H1 (cell line): ENCODE measurements around the gene HS6ST2. TPM values are rescaled to one million over a fixed set of nuclear protein-coding genes. Genes with fewer than 3 reads are reported as not detected.

Experiments
- BCL11A ChIP-seq, 2 experiments: IDR thresholded peaks; one replicate each; pipeline ENCODE4 v1.6.1; 2011; ENCODE audit warnings: low read depth in 2 of 2, low read length in 2 of 2, mild to moderate bottlenecking in 2 of 2
- EGR1 ChIP-seq: IDR thresholded peaks from 2 replicates; pipeline ENCODE4 v1.6.1; 2011; ENCODE audit warnings: low read depth, low read length, borderline replicate concordance
- EP300 ChIP-seq, 2 experiments: IDR thresholded peaks; 1 replicate in 1 of 2; 2 replicates in 1 of 2; pipeline ENCODE4 v1.6.1; 2011 to 2012; ENCODE audit warnings: low read depth in 2 of 2, low read length in 2 of 2, mild to moderate bottlenecking in 2 of 2, borderline replicate concordance in 1 of 2, inconsistent platforms in 1 of 2, moderate library complexity in 1 of 2
- KDM1A ChIP-seq: fragments of 200-600, 300-600 bp; sonication (generic); IDR thresholded peaks from 2 replicates; pipeline ENCODE4 v1.7.1; 2016; ENCODE audit warnings: mild to moderate bottlenecking, low read length, borderline replicate concordance
- PHF8 ChIP-seq: fragments of 200-600 bp; sonication (generic); conservative IDR thresholded peaks from 2 replicates; pipeline ENCODE4 v1.7.1; 2012; ENCODE audit warnings: low read depth, mild to moderate bottlenecking, inconsistent platforms, low read length, moderate library complexity
- POU5F1 ChIP-seq: IDR thresholded peaks from 2 replicates; pipeline ENCODE4 v1.6.1; 2011; ENCODE audit warnings: low read depth, mild to moderate bottlenecking, low read length, moderate library complexity
- RAD21 ChIP-seq, 2 experiments: IDR thresholded peaks in 1 of 2; conservative IDR thresholded peaks in 1 of 2; 2 replicates each; pipeline ENCODE4 v1.6.1; 2011; ENCODE audit warnings: low read depth in 2 of 2, low read length in 2 of 2, improper control_type of control experiment in 1 of 2, inconsistent platforms in 1 of 2, mild to moderate bottlenecking in 1 of 2, moderate library complexity in 1 of 2
- RXRA ChIP-seq: IDR thresholded peaks from 2 replicates; pipeline ENCODE4 v1.6.1; 2011; ENCODE audit warnings: low read depth, mild to moderate bottlenecking, low read length, moderate library complexity; ENCODE audit not compliant: insufficient read depth
- SUZ12 ChIP-seq: fragments of 200-600 bp; sonication (generic); IDR thresholded peaks from 2 replicates; pipeline ENCODE4 v1.6.1; 2012; ENCODE audit warnings: mild to moderate bottlenecking, inconsistent platforms, low read length, moderate library complexity, mixed read lengths
- polyA plus RNA-seq, 7 experiments: library from polyadenylated mRNA; depleted of rRNA in 3 of 7; stranded (reverse) in 5 of 7; unstranded in 2 of 7; fragments of >200 nt in 5 of 7; fragments of 200-250 nt in 2 of 7; gene quantifications; 1 replicate in 5 of 7; 2 replicates in 1 of 7; 4 replicates in 1 of 7; pipeline versions ENCODE4 v1.2.1 to v1.2.3, GENCODE V29; 2011 to 2013; ENCODE audit warnings: missing spikeins in 2 of 7, mixed read lengths in 2 of 7
- total RNA-seq: library from RNA; stranded (reverse); fragmentation: NEBNext Ultra II Directional; extraction: Animal tissue kit (Norgen Biotek cat#: 25700); gene quantifications from 2 replicates; pipeline ENCODE4 v1.2.1, GENCODE V29; 2021
- TF ChIP-seq, protein P1 (sequence below): fragments of 300-600 bp; sonication (generic); IDR thresholded peaks from 2 replicates; pipeline ENCODE4 v1.7.1; 2012; ENCODE audit warnings: low read length, moderate library complexity, mild to moderate bottlenecking, inconsistent platforms; ENCODE audit not compliant: insufficient replicate concordance

Gene HS6ST2
- total and polyA plus RNA-seq, 2 of the 8 experiments (the other 6 are each of a cell fraction or from before 2014, with no cell fraction given), result 3.9 TPM

DNA sequence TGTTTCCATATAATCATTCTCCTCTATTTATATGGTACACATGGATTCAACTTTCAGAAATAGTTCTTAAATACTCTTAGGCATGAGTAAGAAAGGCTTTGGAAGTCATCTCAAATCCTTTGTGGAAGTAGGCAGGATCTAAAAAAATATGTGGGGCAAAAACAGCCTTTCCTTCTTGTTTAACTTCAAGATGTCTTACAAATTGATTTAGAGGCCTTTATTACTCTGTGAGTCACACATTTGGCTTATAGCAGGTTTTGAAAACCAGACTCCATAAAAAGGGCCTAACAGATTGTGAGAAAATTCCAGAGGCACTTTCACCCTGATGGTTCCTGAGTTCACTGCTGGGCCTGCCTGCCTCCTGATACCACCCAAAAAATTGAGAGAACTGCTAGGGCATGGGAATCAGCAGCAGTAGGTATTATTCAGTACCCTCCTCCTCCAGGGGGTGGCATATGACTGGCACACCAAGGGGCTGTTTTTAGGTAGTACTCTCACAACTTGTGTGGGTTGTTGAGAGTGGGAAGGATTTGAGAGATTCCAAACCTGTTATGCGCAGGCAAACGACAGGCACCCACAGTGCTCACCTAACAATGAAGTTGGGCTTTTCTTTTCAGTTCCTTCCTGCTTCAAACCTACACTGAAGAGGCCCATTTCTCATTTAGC is 306.9 kb downstream of the HS6ST2 start (continued):
- TF ChIP-seq, protein P1, sequence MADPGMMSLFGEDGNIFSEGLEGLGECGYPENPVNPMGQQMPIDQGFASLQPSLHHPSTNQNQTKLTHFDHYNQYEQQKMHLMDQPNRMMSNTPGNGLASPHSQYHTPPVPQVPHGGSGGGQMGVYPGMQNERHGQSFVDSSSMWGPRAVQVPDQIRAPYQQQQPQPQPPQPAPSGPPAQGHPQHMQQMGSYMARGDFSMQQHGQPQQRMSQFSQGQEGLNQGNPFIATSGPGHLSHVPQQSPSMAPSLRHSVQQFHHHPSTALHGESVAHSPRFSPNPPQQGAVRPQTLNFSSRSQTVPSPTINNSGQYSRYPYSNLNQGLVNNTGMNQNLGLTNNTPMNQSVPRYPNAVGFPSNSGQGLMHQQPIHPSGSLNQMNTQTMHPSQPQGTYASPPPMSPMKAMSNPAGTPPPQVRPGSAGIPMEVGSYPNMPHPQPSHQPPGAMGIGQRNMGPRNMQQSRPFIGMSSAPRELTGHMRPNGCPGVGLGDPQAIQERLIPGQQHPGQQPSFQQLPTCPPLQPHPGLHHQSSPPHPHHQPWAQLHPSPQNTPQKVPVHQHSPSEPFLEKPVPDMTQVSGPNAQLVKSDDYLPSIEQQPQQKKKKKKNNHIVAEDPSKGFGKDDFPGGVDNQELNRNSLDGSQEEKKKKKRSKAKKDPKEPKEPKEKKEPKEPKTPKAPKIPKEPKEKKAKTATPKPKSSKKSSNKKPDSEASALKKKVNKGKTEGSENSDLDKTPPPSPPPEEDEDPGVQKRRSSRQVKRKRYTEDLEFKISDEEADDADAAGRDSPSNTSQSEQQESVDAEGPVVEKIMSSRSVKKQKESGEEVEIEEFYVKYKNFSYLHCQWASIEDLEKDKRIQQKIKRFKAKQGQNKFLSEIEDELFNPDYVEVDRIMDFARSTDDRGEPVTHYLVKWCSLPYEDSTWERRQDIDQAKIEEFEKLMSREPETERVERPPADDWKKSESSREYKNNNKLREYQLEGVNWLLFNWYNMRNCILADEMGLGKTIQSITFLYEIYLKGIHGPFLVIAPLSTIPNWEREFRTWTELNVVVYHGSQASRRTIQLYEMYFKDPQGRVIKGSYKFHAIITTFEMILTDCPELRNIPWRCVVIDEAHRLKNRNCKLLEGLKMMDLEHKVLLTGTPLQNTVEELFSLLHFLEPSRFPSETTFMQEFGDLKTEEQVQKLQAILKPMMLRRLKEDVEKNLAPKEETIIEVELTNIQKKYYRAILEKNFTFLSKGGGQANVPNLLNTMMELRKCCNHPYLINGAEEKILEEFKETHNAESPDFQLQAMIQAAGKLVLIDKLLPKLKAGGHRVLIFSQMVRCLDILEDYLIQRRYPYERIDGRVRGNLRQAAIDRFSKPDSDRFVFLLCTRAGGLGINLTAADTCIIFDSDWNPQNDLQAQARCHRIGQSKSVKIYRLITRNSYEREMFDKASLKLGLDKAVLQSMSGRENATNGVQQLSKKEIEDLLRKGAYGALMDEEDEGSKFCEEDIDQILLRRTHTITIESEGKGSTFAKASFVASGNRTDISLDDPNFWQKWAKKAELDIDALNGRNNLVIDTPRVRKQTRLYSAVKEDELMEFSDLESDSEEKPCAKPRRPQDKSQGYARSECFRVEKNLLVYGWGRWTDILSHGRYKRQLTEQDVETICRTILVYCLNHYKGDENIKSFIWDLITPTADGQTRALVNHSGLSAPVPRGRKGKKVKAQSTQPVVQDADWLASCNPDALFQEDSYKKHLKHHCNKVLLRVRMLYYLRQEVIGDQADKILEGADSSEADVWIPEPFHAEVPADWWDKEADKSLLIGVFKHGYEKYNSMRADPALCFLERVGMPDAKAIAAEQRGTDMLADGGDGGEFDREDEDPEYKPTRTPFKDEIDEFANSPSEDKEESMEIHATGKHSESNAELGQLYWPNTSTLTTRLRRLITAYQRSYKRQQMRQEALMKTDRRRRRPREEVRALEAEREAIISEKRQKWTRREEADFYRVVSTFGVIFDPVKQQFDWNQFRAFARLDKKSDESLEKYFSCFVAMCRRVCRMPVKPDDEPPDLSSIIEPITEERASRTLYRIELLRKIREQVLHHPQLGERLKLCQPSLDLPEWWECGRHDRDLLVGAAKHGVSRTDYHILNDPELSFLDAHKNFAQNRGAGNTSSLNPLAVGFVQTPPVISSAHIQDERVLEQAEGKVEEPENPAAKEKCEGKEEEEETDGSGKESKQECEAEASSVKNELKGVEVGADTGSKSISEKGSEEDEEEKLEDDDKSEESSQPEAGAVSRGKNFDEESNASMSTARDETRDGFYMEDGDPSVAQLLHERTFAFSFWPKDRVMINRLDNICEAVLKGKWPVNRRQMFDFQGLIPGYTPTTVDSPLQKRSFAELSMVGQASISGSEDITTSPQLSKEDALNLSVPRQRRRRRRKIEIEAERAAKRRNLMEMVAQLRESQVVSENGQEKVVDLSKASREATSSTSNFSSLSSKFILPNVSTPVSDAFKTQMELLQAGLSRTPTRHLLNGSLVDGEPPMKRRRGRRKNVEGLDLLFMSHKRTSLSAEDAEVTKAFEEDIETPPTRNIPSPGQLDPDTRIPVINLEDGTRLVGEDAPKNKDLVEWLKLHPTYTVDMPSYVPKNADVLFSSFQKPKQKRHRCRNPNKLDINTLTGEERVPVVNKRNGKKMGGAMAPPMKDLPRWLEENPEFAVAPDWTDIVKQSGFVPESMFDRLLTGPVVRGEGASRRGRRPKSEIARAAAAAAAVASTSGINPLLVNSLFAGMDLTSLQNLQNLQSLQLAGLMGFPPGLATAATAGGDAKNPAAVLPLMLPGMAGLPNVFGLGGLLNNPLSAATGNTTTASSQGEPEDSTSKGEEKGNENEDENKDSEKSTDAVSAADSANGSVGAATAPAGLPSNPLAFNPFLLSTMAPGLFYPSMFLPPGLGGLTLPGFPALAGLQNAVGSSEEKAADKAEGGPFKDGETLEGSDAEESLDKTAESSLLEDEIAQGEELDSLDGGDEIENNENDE, result no peak
- TF ChIP-seq EGR1 (no peak), EP300 (IDR thresholded peaks at IDR 0.05; ENCODE audit: borderline replicate concordance in 1 of 2, low read depth in 2 of 2, low read length in 2 of 2) (no peak), KDM1A (no peak), POU5F1 (no peak), RAD21 (IDR thresholded peaks at IDR 0.05 in 1 of 2, conservative IDR thresholded peaks at IDR 0.05 in 1 of 2; ENCODE audit: low read depth in 2 of 2, low read length in 2 of 2) (0 out of 4 replicates have a peak, but pooled peaks of 1 of the 2 experiments have one; percentile 10), SUZ12 (no peak), RXRA (no peak), PHF8 (no peak), BCL11A (IDR thresholded peaks at IDR 0.05; ENCODE audit: low read depth in 2 of 2, low read length in 2 of 2) (no peak)
